ENCODE results near the gene AGAP1.

The AGAP1 gene

DNA sequence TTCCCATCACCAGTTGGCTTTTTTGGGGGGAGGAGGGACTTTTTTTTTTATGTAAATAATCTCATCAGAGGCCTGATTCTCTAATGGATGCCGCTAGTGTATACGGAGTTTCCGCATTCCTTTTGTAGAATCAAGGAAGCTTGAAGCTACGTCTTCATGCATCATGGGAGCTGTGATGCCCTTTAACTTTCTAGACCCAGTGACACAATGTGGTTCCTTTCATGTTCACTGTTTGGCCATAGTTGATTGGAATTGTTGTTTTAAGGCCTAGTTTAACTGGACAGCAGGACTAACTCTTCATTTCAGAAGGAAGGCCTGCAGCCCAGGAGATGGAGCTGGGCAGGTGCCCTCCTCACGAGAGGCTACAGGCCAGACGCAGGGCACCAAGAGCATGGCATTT lies 287.9 kb downstream of the AGAP1 start:
- DNase-seq = no peak

- no peak for DNase-seq
These were observed 290.9 kb downstream of the AGAP1 start for GRCh38 chr2:235784788-235785187.

- DNase-seq = no peak
These were observed 295.7 kb downstream of the AGAP1 start for GRCh38 chr2:235789552-235789951.

- no peak for DNase-seq
These were observed 299.4 kb downstream of the AGAP1 start for GRCh38 chr2:235793163-235793752.

GRCh38 chr2:235799281-235799680 lies 305.4 kb downstream of the AGAP1 start:
- no peak for DNase-seq

DNA sequence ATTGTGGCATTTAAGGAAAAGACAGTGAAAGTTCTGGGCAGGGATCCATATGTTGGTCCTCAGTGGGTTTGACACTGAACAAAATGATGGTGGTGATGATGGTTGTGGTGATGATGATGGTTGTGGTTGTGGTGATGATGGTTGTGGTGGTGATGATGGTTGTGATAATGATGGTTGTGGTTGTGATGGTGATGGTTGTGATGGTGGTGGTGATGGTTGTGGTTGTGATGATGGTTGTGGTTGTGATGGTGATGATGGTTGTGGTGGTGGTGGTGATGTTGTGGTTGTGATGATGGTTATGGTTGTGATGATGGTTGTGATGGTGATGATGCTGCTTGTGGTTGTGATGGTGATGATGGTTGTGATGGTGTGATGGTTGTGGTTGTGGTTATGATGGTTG lies 308.7 kb downstream of the AGAP1 start:
- DNase-seq = no peak

DNA sequence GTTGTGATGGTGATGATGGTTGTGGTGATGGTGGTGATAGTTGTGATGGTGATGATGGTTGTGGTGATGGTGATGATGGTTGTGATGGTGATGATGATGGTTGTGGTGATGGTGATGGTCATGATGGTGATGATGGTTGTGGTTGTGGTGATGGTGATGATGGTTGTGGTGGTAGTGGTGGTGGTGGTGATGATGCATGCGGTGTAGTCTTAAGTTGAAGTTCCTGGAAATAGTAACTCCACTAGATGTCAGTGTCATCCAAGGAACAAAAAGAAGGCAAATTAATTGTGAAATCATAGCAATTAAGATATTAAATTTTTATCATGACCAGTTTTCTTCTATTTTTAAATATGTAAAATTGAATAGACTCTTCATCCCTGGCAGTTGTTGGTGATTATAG lies 309.2 kb downstream of the AGAP1 start:
- DNase-seq = no peak

- no peak for DNase-seq
These were observed 310.8 kb downstream of the AGAP1 start for GRCh38 chr2:235804676-235805075.

DNA sequence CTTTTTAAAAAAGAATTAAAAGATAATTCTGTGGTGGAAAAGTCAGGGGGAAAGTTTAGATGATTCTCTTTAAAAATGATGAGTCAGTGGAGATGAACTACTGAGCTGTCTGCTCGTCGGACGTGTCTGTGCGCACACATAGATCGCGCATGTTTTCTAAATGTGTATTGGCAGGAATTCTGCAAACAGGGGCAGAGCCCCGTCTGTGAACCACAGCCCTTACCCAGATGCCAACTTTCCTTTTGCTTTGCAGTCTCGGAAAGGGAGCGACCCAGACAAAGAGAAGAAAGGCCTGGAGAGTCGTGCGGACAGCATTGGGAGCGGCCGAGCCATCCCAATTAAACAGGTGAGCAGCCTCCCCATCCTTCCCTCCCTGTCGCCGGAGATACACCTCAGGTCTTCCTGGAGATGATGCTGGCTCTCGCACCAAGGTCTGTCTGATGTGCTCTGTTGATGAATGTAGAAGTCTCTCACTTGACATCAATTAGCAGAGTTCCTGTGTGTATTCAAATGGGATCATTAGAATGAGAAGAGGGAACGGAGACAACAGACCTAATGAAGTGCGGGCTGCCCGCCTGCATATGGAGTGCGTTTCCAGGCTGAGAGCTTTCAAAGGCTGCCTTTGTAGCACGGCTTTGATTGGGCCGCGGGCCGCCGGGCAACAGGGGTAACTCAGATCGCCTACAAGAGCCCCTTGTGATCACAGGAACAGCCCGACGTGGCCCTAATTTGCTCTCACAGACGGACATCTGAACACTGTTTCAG lies 313.3 kb downstream of the AGAP1 start:
- no peak for DNase-seq

GRCh38 chr2:235808366-235808765 lies 314.5 kb downstream of the AGAP1 start:
- DNase-seq = no peak

- no peak for DNase-seq
These were observed 316.4 kb downstream of the AGAP1 start for GRCh38 chr2:235810252-235810651.

- DNase-seq = no peak
These were observed 317.0 kb downstream of the AGAP1 start for GRCh38 chr2:235810846-235811245.

DNA sequence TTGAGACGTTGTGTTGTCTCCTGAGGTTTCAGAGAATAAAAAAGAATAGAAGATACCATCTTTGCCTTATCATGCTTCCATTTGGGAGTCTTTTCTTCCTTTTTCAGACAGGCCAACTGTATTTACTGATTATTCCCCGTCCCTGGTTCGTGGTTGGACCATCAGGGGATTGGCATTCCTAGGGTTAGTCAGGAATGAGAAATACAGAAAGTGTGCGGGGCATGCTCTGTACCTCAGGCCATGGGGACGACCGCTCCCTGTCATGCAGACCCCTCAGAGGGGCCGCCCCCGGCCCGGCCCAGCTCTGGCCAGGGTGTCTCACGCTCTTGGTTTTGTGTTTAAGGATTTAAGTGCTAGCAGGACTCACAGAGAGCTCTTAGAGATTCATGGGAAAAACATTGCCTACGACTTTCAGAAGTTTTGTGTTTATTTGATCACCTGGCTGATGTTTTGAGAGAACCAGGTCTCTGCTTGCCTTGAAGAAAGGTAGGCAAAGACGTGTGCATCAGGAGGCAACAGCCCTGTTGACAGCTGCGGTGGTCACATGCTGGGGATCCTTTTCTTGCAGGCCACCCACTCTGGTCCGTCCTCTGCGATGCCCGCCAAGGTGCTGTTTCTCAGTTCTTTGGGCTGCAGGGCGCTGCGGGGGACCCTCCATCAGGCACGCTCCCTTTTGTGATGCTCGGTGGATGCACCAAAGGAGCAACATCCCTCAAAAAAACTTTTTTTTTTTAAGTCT lies 317.8 kb downstream of the AGAP1 start:
- no peak for DNase-seq

- DNase-seq = no peak
These were observed 318.4 kb downstream of the AGAP1 start for GRCh38 chr2:235812185-235812665.

GRCh38 chr2:235813398-235813797 lies 319.6 kb downstream of the AGAP1 start:
- no peak for DNase-seq

DNA sequence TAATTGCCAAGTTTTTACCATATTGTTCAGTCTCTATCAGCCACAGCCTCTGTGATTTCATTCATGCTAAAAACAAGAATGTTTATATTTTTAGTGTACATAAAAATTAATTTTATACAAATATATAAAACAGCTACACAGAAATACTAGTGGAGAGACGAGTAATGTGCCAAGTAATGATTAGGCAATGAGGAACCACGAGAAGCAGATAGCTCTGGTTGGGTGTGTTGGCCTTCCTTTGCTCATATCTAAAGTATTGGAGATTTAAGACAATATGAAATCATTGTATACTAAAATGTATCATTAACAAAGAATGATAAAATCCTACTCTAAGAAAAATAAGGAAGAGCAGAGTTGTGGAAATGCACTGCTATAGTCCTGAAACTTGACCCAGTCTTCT lies 326.7 kb downstream of the AGAP1 start:
- no peak for DNase-seq

- no peak for DNase-seq
These were observed 330.5 kb downstream of the AGAP1 start for GRCh38 chr2:235824331-235824730.

DNA sequence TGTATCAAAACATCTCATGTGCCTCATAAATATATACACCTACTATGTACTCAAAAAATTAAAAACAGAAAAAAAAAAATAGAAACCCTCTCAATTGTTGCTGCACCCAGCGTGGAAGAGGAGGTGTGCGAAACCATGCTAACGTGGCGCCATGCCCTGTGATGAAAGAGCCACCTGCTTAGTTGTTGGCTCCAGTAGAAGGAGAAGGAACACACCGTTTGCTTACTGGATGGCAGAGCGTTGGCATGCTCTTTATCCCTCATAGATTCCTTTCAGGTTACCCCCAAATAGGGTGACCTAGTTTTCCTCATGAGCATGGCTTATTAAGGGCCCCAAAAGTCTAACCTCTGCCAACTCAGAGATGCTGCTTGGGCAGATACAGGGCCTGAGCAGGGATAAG lies 332.1 kb downstream of the AGAP1 start:
- DNase-seq = no peak

GRCh38 chr2:235826826-235827225 lies 333.0 kb downstream of the AGAP1 start:
- DNase-seq = no peak

GRCh38 chr2:235827585-235827992 lies 333.7 kb downstream of the AGAP1 start:
- DNase-seq = no peak

GRCh38 chr2:235829726-235830125 lies 335.9 kb downstream of the AGAP1 start:
- DNase-seq = no peak

- DNase-seq = no peak
These were observed 337.9 kb downstream of the AGAP1 start for GRCh38 chr2:235831755-235832154.

GRCh38 chr2:235832941-235833340 lies 339.1 kb downstream of the AGAP1 start:
- no peak for DNase-seq
